SK-N-SH (cell line): Measurements from ENCODE around the gene NUDT19. TPM values are rescaled to one million over a fixed set of nuclear protein-coding genes. Genes with fewer than 3 reads are reported as not detected.

Experiments
- CTCF ChIA-PET: fragments of 300-600, 350-600 bp; formaldehyde crosslinking; extraction: SDS; loops from one replicate; lab custom pipeline; 2021; lab: Yijun Ruan, JAX
- POLR2A ChIA-PET: fragments of 350-600 bp; sonication (Branson Sonifier 250); formaldehyde crosslinking; extraction: SDS; loops from one replicate; lab custom pipeline; 2020; ENCODE audit warnings: antibody characterized with exemption, inconsistent platforms; lab: Yijun Ruan, JAX
- DNase-seq: peaks from one replicate; pipeline ENCODE4 v3.0.0; 2012
- H2AFZ ChIP-seq: fragments of 200-600 bp; sonication (generic); 2 replicates; pipeline ENCODE4 v1.8.1; 2016; ENCODE audit warnings: antibody characterized with exemption, mild to moderate bottlenecking, low read depth
- H3F3A ChIP-seq: fragments of 200-600 bp; sonication (generic); replicated peaks from 2 replicates; pipeline ENCODE3; 2016; ENCODE audit warnings: antibody characterized with exemption, mild to moderate bottlenecking; ENCODE audit not compliant: insufficient read depth
- H3K27ac ChIP-seq, 2 experiments: fragments of 200-500 bp in 1 of 2; fragments of 200-600 bp in 1 of 2; sonication (Bioruptor generic) in 1 of 2; sonication (generic), shearing (Covaris generic) in 1 of 2; 2 replicates each; pipeline versions ENCODE4 v1.5.1 to v1.6.1; 2014 to 2016; ENCODE audit warnings: low read depth in 2 of 2, inconsistent platforms in 1 of 2, low read length in 1 of 2, mild to moderate bottlenecking in 1 of 2, mixed read lengths in 1 of 2
- H3K27me3 ChIP-seq: fragments of 200-600 bp; sonication (generic), shearing (Covaris generic); 2 replicates; pipeline ENCODE4 v1.6.1; 2016; ENCODE audit warnings: mixed run types; ENCODE audit not compliant: insufficient read depth
- H3K36me3 ChIP-seq, 2 experiments: fragments of 200-500 bp in 1 of 2; fragments of 200-600 bp in 1 of 2; sonication (Bioruptor generic) in 1 of 2; sonication (generic) in 1 of 2; replicated peaks in 1 of 2; 2 replicates each; pipeline versions ENCODE3 to v1.5.1; 2014 to 2016; ENCODE audit warnings: low read length in 1 of 2, mild to moderate bottlenecking in 1 of 2; ENCODE audit not compliant: insufficient read depth in 2 of 2, control insufficient read depth in 1 of 2
- H3K4me1 ChIP-seq, 2 experiments: fragments of 200-500 bp in 1 of 2; fragments of 200-600 bp in 1 of 2; sonication (Bioruptor generic) in 1 of 2; sonication (generic), shearing (Covaris generic) in 1 of 2; 2 replicates each; pipeline versions ENCODE4 v1.5.1 to v1.6.1; 2014 to 2016; ENCODE audit warnings: low read depth in 1 of 2, low read length in 1 of 2, mixed run types in 1 of 2; ENCODE audit not compliant: insufficient read depth in 2 of 2, control insufficient read depth in 1 of 2
- H3K4me2 ChIP-seq: fragments of 200-600 bp; sonication (generic), shearing (Covaris generic); 2 replicates; pipeline ENCODE4 v1.6.1; 2017; ENCODE audit warnings: mixed run types
- H3K4me3 ChIP-seq, 2 experiments: fragments of 200-500 bp in 1 of 2; fragments of 200-600 bp in 1 of 2; sonication (Bioruptor generic) in 1 of 2; sonication (generic), shearing (Covaris generic) in 1 of 2; 2 replicates each; pipeline versions ENCODE4 v1.5.1 to v1.8.1; 2014 to 2016; ENCODE audit warnings: low read depth in 2 of 2, inconsistent platforms in 1 of 2, low read length in 1 of 2, mild to moderate bottlenecking in 1 of 2, mixed read lengths in 1 of 2, moderate library complexity in 1 of 2
- H3K79me2 ChIP-seq: fragments of 200-600 bp; sonication (generic); 2 replicates; pipeline ENCODE4 v1.8.1; 2017; ENCODE audit warnings: mild to moderate bottlenecking; ENCODE audit not compliant: insufficient read depth
- H3K9ac ChIP-seq: fragments of 200-600 bp; sonication (generic); 2 replicates; pipeline ENCODE4 v1.6.1; 2017; ENCODE audit warnings: mixed run types
- H3K9me2 ChIP-seq: fragments of 200-600 bp; sonication (generic); 2 replicates; pipeline ENCODE4 v1.6.1; 2017; ENCODE audit warnings: mixed run types
- H3K9me3 ChIP-seq: fragments of 200-600 bp; sonication (generic); 2 replicates; pipeline ENCODE4 v1.6.1; 2017; ENCODE audit warnings: mixed run types, mild to moderate bottlenecking, moderate library complexity
- H4K20me1 ChIP-seq: fragments of 200-600 bp; sonication (generic); 2 replicates; pipeline ENCODE4 v1.6.1; 2017; ENCODE audit warnings: mild to moderate bottlenecking, mixed run types; ENCODE audit not compliant: insufficient read depth
- CHD2 ChIP-seq: fragments of 150-350 bp; IDR thresholded peaks from 2 replicates; pipeline ENCODE4 v1.6.1; 2018; ENCODE audit warnings: low read length; ENCODE audit not compliant: partially characterized antibody
- ELF1 ChIP-seq: IDR thresholded peaks from 2 replicates; pipeline ENCODE4 v1.4.0; 2012
- EZH2phosphoT487 ChIP-seq: fragments of 200-600 bp; sonication (generic); IDR thresholded peaks from 2 replicates; pipeline ENCODE4 v1.6.1; 2017; ENCODE audit warnings: low read depth, mixed run types, mild to moderate bottlenecking, antibody characterized with exemption, moderate library complexity, borderline replicate concordance
- FOSL2 ChIP-seq: IDR thresholded peaks from 2 replicates; pipeline ENCODE4 v1.4.0; 2012; ENCODE audit warnings: low read depth, mild to moderate bottlenecking, moderate library complexity, borderline replicate concordance
- FOXJ3 ChIP-seq: sonication (generic); formaldehyde crosslinking; IDR thresholded peaks from 2 replicates; pipeline ENCODE4 v1.5.1; 2020; ENCODE audit warnings: mild to moderate bottlenecking, missing genetic modification reagents
- GATA2 ChIP-seq: sonication (generic); formaldehyde crosslinking; IDR thresholded peaks from 2 replicates; pipeline ENCODE4 v1.5.0; 2020; ENCODE audit warnings: mild to moderate bottlenecking, missing genetic modification reagents
- JUND ChIP-seq: IDR thresholded peaks from 2 replicates; pipeline ENCODE4 v1.4.0; 2012
- NFIC ChIP-seq: IDR thresholded peaks from 2 replicates; pipeline ENCODE4 v1.4.0; 2012; ENCODE audit warnings: borderline replicate concordance
- NRF1 ChIP-seq: IDR thresholded peaks from 2 replicates; pipeline ENCODE4 v1.6.1; 2012; ENCODE audit warnings: low read depth, mild to moderate bottlenecking, low read length
- POLR2AphosphoS5 ChIP-seq: IDR thresholded peaks from 2 replicates; pipeline ENCODE4 v1.6.1; 2012; ENCODE audit warnings: low read depth, low read length
- RAD21 ChIP-seq: IDR thresholded peaks from 2 replicates; pipeline ENCODE4 v1.6.1; 2012; ENCODE audit warnings: mild to moderate bottlenecking, low read length
- RFX5 ChIP-seq: IDR thresholded peaks from 2 replicates; pipeline ENCODE4 v1.6.1; 2012; ENCODE audit warnings: mild to moderate bottlenecking, improper control_type of control experiment, low read length
- RXRA ChIP-seq: IDR thresholded peaks from 2 replicates; pipeline ENCODE4 v1.4.0; 2012; ENCODE audit warnings: low read depth, mild to moderate bottlenecking, borderline replicate concordance
- SIN3A ChIP-seq: IDR thresholded peaks from 2 replicates; pipeline ENCODE4 v1.6.1; 2012; ENCODE audit warnings: low read depth, mild to moderate bottlenecking, low read length, moderate library complexity, borderline replicate concordance
- SMC3 ChIP-seq: IDR thresholded peaks from 2 replicates; pipeline ENCODE4 v1.6.1; 2012; ENCODE audit warnings: low read depth, low read length, improper control_type of control experiment
- TAF1 ChIP-seq: IDR thresholded peaks from 2 replicates; pipeline ENCODE4 v1.6.1; 2012; ENCODE audit warnings: low read depth, mild to moderate bottlenecking, low read length, moderate library complexity, borderline replicate concordance
- WGBS: methylation state at CpG from one replicate; pipeline ENCODE4 v1.1.6; 2017; ENCODE audit warnings: low lambda C conversion rate; 5-methylcytosine and 5-hydroxymethylcytosine counted together
- polyA plus RNA-seq, 3 experiments: library from polyadenylated mRNA; depleted of rRNA; stranded (reverse); fragments of >200 nt; gene quantifications; 2 replicates each; pipeline ENCODE4 v1.2.3, GENCODE V29; 2012
- TF ChIP-seq, protein P1 (sequence below): IDR thresholded peaks from 2 replicates; pipeline ENCODE4 v1.4.0; 2012; ENCODE audit warnings: low read depth, borderline replicate concordance
- TF ChIP-seq, protein P2 (sequence below): IDR thresholded peaks from 2 replicates; pipeline ENCODE4 v1.4.0; 2012; ENCODE audit warnings: low read depth
- TF ChIP-seq, protein P3 (sequence below): fragments of 200-600 bp; sonication (generic); IDR thresholded peaks from 2 replicates; pipeline ENCODE4 v1.6.1; 2017; ENCODE audit warnings: antibody characterized with exemption, mild to moderate bottlenecking, moderate library complexity
- TF ChIP-seq, protein P4 (sequence below): IDR thresholded peaks from 2 replicates; pipeline ENCODE4 v1.4.0; 2012; ENCODE audit warnings: low read depth, borderline replicate concordance

NUDT19 gene
- polyA plus RNA-seq, 1 of the 3 experiments (the other 2 are of a cell fraction) = 6.2 TPM

DNA sequence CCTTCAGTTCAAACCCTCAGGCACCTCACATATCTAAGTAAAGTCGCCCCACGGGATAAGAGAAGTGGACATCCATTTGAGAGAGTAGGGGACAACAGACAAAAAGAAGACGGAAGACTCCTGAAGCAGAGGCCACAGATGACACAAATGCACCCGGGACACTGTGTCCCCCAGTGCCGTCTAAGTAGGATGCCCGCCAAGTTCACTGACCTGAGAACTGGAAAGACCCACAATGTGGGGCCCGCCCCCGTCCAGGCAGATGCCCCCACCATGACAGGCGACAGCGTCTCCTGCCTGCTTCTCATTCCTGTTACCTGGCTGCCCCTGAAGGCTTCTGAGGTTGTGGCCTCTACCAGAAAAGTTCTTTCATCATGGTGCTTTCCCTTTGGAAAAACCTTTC lies 33.5 kb upstream of the NUDT19 start (continued):
- TF ChIP-seq FOXJ3 = no peak
- TF ChIP-seq CHD2 = no peak
- no peak for TF ChIP-seq SMC3
- TF ChIP-seq FOSL2 = no peak
- TF ChIP-seq JUND = no peak
- no peak for TF ChIP-seq POLR2AphosphoS5

DNA sequence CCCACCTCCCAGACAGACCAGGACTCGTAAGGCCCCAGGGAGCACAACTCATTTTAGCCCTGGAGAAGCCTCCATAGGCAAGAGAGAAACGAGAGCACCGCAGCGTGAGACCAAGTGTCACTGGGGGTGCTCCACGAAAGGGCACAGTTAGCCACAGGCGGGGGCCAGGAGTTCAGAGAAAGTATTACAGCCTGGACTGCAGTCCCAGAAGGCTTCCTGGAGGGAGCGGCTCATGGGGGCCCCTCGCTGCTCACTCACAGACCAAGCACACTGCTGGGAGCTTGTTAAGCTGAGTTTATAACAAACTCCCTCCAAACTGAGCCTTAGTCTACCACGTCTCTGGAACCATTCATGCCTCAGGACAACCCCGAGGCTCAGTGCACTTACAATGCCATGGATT lies 33.1 kb upstream of the NUDT19 start:
- H3K9me3 ChIP-seq = no peaks in the 10 kb centered on the region
- no peak overlapping the region for H2AFZ ChIP-seq
- no peaks in the 10 kb centered on the region for H3F3A ChIP-seq
- H3K27ac ChIP-seq = no peak overlapping the region
- TF ChIP-seq, protein P1, sequence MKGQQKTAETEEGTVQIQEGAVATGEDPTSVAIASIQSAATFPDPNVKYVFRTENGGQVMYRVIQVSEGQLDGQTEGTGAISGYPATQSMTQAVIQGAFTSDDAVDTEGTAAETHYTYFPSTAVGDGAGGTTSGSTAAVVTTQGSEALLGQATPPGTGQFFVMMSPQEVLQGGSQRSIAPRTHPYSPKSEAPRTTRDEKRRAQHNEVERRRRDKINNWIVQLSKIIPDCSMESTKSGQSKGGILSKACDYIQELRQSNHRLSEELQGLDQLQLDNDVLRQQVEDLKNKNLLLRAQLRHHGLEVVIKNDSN = no peak
- TF ChIP-seq RFX5 (no peak), RXRA (no peak), SIN3A (no peak), EZH2phosphoT487 (no peak), JUND (no peak), RAD21 (no peak), NFIC (no peak), TAF1 (no peak), CHD2 (no peak), ELF1 (no peak), POLR2AphosphoS5 (no peak), FOXJ3 (no peak), GATA2 (CRISPR knock-in tag) (no peak), NRF1 (no peak)
- TF ChIP-seq, protein P2, sequence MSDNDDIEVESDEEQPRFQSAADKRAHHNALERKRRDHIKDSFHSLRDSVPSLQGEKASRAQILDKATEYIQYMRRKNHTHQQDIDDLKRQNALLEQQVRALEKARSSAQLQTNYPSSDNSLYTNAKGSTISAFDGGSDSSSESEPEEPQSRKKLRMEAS = no peak
- TF ChIP-seq, protein P3, sequence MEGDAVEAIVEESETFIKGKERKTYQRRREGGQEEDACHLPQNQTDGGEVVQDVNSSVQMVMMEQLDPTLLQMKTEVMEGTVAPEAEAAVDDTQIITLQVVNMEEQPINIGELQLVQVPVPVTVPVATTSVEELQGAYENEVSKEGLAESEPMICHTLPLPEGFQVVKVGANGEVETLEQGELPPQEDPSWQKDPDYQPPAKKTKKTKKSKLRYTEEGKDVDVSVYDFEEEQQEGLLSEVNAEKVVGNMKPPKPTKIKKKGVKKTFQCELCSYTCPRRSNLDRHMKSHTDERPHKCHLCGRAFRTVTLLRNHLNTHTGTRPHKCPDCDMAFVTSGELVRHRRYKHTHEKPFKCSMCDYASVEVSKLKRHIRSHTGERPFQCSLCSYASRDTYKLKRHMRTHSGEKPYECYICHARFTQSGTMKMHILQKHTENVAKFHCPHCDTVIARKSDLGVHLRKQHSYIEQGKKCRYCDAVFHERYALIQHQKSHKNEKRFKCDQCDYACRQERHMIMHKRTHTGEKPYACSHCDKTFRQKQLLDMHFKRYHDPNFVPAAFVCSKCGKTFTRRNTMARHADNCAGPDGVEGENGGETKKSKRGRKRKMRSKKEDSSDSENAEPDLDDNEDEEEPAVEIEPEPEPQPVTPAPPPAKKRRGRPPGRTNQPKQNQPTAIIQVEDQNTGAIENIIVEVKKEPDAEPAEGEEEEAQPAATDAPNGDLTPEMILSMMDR = no peak
- TF ChIP-seq, protein P4, sequence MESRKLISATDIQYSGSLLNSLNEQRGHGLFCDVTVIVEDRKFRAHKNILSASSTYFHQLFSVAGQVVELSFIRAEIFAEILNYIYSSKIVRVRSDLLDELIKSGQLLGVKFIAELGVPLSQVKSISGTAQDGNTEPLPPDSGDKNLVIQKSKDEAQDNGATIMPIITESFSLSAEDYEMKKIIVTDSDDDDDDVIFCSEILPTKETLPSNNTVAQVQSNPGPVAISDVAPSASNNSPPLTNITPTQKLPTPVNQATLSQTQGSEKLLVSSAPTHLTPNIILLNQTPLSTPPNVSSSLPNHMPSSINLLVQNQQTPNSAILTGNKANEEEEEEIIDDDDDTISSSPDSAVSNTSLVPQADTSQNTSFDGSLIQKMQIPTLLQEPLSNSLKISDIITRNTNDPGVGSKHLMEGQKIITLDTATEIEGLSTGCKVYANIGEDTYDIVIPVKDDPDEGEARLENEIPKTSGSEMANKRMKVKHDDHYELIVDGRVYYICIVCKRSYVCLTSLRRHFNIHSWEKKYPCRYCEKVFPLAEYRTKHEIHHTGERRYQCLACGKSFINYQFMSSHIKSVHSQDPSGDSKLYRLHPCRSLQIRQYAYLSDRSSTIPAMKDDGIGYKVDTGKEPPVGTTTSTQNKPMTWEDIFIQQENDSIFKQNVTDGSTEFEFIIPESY = no peak
- TF ChIP-seq, all 33 proteins: peak for 0
- POLR2A ChIA-PET = no interaction called here
- CTCF ChIA-PET = interaction anchor here (1.0 kb wide), 1 partner anchor 10 kb away, joined by 3 read pairs; no protein-coding TSS in a partner anchor
- 91% methylated on average over 10 of the region's 10 CpGs for WGBS
- Histone ChIP-seq H3K4me1 (no peaks in the 10 kb centered on the region), H3K4me2 (no peak overlapping the region), H3K9me2 (no peaks in the 10 kb centered on the region), H3K36me3 (peaks cover 0 to 8% of the 10 kb centered on the region in 2 experiments), H3K79me2 (peaks cover 54% of the 10 kb centered on the region), H3K4me3 (no peak overlapping the region), H3K9ac (no peak overlapping the region), H4K20me1 (peaks cover 11% of the 10 kb centered on the region; the same call in 1 of the 2 replicates), H3K27me3 (no peaks in the 10 kb centered on the region)
- no peak for DNase-seq
